Chondrocyte (in vitro differentiated cells): ENCODE measurements around the gene MAPK8IP2. TPM values are rescaled to one million over a fixed set of nuclear protein-coding genes. Genes with fewer than 3 reads are reported as not detected.

Experiments used
- DNase-seq: peaks from one replicate; pipeline ENCODE4 v3.0.0; 2021; ENCODE audit warnings: mixed read lengths, low spot score
- H3K27ac Mint-ChIP-seq: one replicate; pipeline ENCODE4 v1.8.0; 2021; ENCODE audit warnings: mild to moderate bottlenecking, moderate library complexity, mixed read lengths; ENCODE audit not compliant: unreplicated experiment
- H3K27me3 Mint-ChIP-seq: 2 replicates; pipeline ENCODE4 v1.8.0; 2021; ENCODE audit warnings: low read depth, mixed read lengths
- H3K36me3 Mint-ChIP-seq: 2 replicates; pipeline ENCODE4 v1.8.0; 2021; ENCODE audit warnings: low read depth, mixed read lengths
- H3K4me1 Mint-ChIP-seq: 2 replicates; pipeline ENCODE4 v1.8.0; 2021; ENCODE audit warnings: low read depth, mild to moderate bottlenecking, mixed read lengths
- H3K4me3 Mint-ChIP-seq: one replicate; pipeline ENCODE4 v1.8.0; 2021; ENCODE audit warnings: mild to moderate bottlenecking, moderate library complexity, mixed read lengths; ENCODE audit not compliant: unreplicated experiment
- H3K9me3 Mint-ChIP-seq: 2 replicates; pipeline ENCODE4 v1.8.0; 2021; ENCODE audit warnings: low read depth, mixed read lengths
- CTCF ChIP-seq: fragments of 200-600 bp; sonication (generic); IDR thresholded peaks from 2 replicates; pipeline ENCODE4 v1.5.0; 2021; ENCODE audit warnings: antibody characterized with exemption, mild to moderate bottlenecking, moderate library complexity
- total RNA-seq: library from RNA; stranded (reverse); gene quantifications from 3 replicates; pipeline ENCODE4 v1.2.1, GENCODE V29; 2021

Gene MAPK8IP2
- total RNA-seq, 1 donor from 2014 or later: 4.1 TPM

GRCh38 chr22:50625568-50626313, 25.1 kb downstream of the MAPK8IP2 start:
- TF ChIP-seq CTCF: peak; percentile 32
- no peak for DNase-seq
- H3K9me3 Mint-ChIP-seq: no peaks in the 10 kb centered on the region
- H3K4me3 Mint-ChIP-seq: no peak overlapping the region
- peaks cover 29% of the 10 kb centered on the region for H3K4me1 Mint-ChIP-seq
- no peaks in the 10 kb centered on the region for H3K36me3 Mint-ChIP-seq
- H3K27ac Mint-ChIP-seq: no peak overlapping the region
- no peaks in the 10 kb centered on the region for H3K27me3 Mint-ChIP-seq

- no peak overlapping the region for H3K27ac Mint-ChIP-seq
- peak overlapping the region; percentile 48 for H3K4me3 Mint-ChIP-seq
- no peak for TF ChIP-seq CTCF
- peaks cover 23% of the 10 kb centered on the region for H3K4me1 Mint-ChIP-seq
- H3K9me3 Mint-ChIP-seq: no peaks in the 10 kb centered on the region
- no peaks in the 10 kb centered on the region for H3K27me3 Mint-ChIP-seq
- H3K36me3 Mint-ChIP-seq: no peaks in the 10 kb centered on the region
- DNase-seq: no peak
These were observed 25.8 kb downstream of the MAPK8IP2 start for GRCh38 chr22:50626314-50626849.

GRCh38 chr22:50626850-50627641, 26.5 kb downstream of the MAPK8IP2 start:
- H3K9me3 Mint-ChIP-seq: no peaks in the 10 kb centered on the region
- no peaks in the 10 kb centered on the region for H3K27me3 Mint-ChIP-seq
- peaks cover 16% of the 10 kb centered on the region for H3K4me1 Mint-ChIP-seq
- no peak for TF ChIP-seq CTCF
- H3K36me3 Mint-ChIP-seq: no peaks in the 10 kb centered on the region
- no peak for DNase-seq
- peak overlapping the region; percentile 87 for H3K4me3 Mint-ChIP-seq
- no peak overlapping the region for H3K27ac Mint-ChIP-seq

GRCh38 chr22:50627642-50628542, 27.3 kb downstream of the MAPK8IP2 start, which contains the start of gene ARSA:
TSS of gene ARSA (minus strand) at chr22:50628152. CDS start at chr22:50627779, 373 bp downstream.
- no peak for DNase-seq
- no peaks in the 10 kb centered on the region for H3K9me3 Mint-ChIP-seq
- no peak within 1 kb of the TSS for H3K27ac Mint-ChIP-seq
- no peaks in the 10 kb centered on the region for H3K36me3 Mint-ChIP-seq
- H3K4me1 Mint-ChIP-seq: peaks cover 13% of the 10 kb centered on the region
- peak; percentile 70 for TF ChIP-seq CTCF
- no peaks in the 10 kb centered on the region for H3K27me3 Mint-ChIP-seq
- H3K4me3 Mint-ChIP-seq: peak within 1 kb of the TSS; percentile 87
